ENCODE results near the gene HLTF.

GRCh38 chr3:149000206-149000745 is 86.1 kb downstream of the HLTF start:
- TF ChIP-seq, protein P1, sequence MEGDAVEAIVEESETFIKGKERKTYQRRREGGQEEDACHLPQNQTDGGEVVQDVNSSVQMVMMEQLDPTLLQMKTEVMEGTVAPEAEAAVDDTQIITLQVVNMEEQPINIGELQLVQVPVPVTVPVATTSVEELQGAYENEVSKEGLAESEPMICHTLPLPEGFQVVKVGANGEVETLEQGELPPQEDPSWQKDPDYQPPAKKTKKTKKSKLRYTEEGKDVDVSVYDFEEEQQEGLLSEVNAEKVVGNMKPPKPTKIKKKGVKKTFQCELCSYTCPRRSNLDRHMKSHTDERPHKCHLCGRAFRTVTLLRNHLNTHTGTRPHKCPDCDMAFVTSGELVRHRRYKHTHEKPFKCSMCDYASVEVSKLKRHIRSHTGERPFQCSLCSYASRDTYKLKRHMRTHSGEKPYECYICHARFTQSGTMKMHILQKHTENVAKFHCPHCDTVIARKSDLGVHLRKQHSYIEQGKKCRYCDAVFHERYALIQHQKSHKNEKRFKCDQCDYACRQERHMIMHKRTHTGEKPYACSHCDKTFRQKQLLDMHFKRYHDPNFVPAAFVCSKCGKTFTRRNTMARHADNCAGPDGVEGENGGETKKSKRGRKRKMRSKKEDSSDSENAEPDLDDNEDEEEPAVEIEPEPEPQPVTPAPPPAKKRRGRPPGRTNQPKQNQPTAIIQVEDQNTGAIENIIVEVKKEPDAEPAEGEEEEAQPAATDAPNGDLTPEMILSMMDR (conservative IDR thresholded peaks at IDR 0.05 in 1 of 2, IDR thresholded peaks at IDR 0.05 in 1 of 2; ENCODE audit: low read depth in 1 of 2, low read length in 2 of 2) = no peak
- TF ChIP-seq EZH2 (IDR thresholded peaks at IDR 0.05; ENCODE audit: low read length, missing control alignments) = no peak
